ENCODE results near the gene CYB5R4.

- TF ChIP-seq EZH2 (IDR thresholded peaks at IDR 0.05; ENCODE audit: low read length, missing control alignments) (no peak), CTCF (conservative IDR thresholded peaks at IDR 0.05 in 1 of 2, IDR thresholded peaks at IDR 0.05 in 1 of 2; ENCODE audit: low read depth in 1 of 2, low read length in 2 of 2) (no peak)
Observed at GRCh38 chr6:83846291-83846690, 13.2 kb upstream of the CYB5R4 start.

Measured in fibroblast of lung (primary cell).